ENCODE results near the gene COX7A2L. TPM values are rescaled to one million over a fixed set of nuclear protein-coding genes. Genes with fewer than 3 reads are reported as not detected.

The COX7A2L gene
- total RNA-seq, 1 experiment from 2014 or later, result 132 TPM

DNA sequence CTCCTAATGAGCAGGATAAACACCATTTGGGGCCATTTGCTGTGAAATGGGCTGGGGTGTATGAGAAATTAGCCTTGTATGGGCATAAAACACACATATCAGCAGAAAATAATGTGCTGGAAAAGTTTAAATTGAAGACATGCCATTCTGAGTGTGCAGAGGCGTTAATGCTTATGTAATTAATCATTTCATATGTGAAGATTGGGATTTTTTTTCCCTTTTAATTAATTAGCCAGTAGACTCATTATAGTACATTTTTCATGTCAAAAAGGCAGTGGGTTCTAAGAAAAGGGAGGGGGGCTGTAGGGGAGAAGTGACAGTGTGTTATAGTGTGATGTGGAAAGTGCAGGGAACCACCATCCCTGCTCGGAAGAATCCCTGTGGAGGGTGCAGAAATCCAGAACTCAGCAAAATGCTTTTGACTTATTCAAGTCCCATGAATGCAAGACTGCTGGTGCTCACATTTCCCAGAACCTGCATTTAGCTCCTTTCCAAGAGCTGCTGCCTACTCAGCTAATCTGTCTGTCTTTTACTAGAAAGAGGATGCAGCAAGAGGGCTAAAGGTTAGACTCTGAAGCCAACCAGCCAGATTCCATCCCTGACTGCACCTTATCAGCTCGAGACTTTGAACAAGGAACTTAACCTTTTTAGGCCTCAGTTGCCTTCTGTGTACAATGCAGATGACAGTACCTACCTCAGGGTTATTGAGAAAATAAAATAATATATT, 11.6 kb upstream of the COX7A2L start:
- H3K27ac ChIP-seq (ENCODE audit: low read length), result no peak overlapping the region
- DNase-seq (ENCODE audit: low read depth, low spot score) (no peak), ATAC-seq (no peak)
- 0 out of 2 replicates have a peak, but pooled peaks cover 3% of the 10 kb centered on the region for H3K4me1 ChIP-seq (ENCODE audit: control insufficient read depth, insufficient read depth, low read length)
- BruUV-seq (replicated peaks), result no TSS peak
- TF ChIP-seq POLR2AphosphoS5 (IDR thresholded peaks at IDR 0.05; ENCODE audit: low read depth, low read length), result no peak
- no peak for TF ChIP-seq SIN3A (IDR thresholded peaks at IDR 0.05; ENCODE audit: borderline replicate concordance, insufficient read depth, low read depth, low read length)
- no peak for TF ChIP-seq REST (IDR thresholded peaks at IDR 0.05; ENCODE audit: insufficient read depth in 1 of 2, low read depth in 2 of 2, low read length in 1 of 2)
- TF ChIP-seq TCF7L2 (IDR thresholded peaks at IDR 0.05; ENCODE audit: low read depth, low read length), result no peak
- ChIA-PET CTCF (no interaction called here), POLR2A (interaction anchor here (0.6 to 0.7 kb wide), 2 partner anchors 11 to 70 kb away, joined by 3 to 6 read pairs; no protein-coding TSS in a partner anchor)
- H3K27me3 ChIP-seq (ENCODE audit: control insufficient read depth, insufficient read depth, low read length), result no peaks in the 10 kb centered on the region
- no peaks in the 10 kb centered on the region for H3K9me3 ChIP-seq (ENCODE audit: control insufficient read depth, insufficient read depth, low read depth, low read length)
- in situ Hi-C loops (cut with HindIII; ENCODE audit: low pct_unique_long_range_greater_than_20kb, low sequenced_read_pairs), result no loop called here
- intact Hi-C loops (cut with micrococcal nuclease; ENCODE audit: unreplicated experiment), result no loop called here
- no peaks in the 10 kb centered on the region for H3K36me3 ChIP-seq (ENCODE audit: control insufficient read depth, insufficient read depth, low read length)
- no peak overlapping the region for H3K4me3 ChIP-seq (ENCODE audit: low read depth in 2 of 2, low read length in 2 of 2)

- intact Hi-C loops (cut with micrococcal nuclease; ENCODE audit: unreplicated experiment) (no loop called here), in situ Hi-C loops (cut with HindIII; ENCODE audit: low pct_unique_long_range_greater_than_20kb, low sequenced_read_pairs) (no loop called here)
- no peaks in the 10 kb centered on the region for H3K36me3 ChIP-seq (ENCODE audit: control insufficient read depth, insufficient read depth, low read length)
- H3K4me1 ChIP-seq (ENCODE audit: control insufficient read depth, insufficient read depth, low read length), result 0 out of 2 replicates have a peak, but pooled peaks cover 3% of the 10 kb centered on the region
- H3K4me3 ChIP-seq (ENCODE audit: low read depth in 2 of 2, low read length in 2 of 2), result no peak overlapping the region
- BruUV-seq (replicated peaks), result no TSS peak
- no peak overlapping the region for H3K27ac ChIP-seq (ENCODE audit: low read length)
- H3K9me3 ChIP-seq (ENCODE audit: control insufficient read depth, insufficient read depth, low read depth, low read length), result no peaks in the 10 kb centered on the region
- no peak for TF ChIP-seq TCF7L2 (IDR thresholded peaks at IDR 0.05; ENCODE audit: low read depth, low read length)
- no peaks in the 10 kb centered on the region for H3K27me3 ChIP-seq (ENCODE audit: control insufficient read depth, insufficient read depth, low read length)
- DNase-seq (ENCODE audit: low read depth, low spot score) (no peak), ATAC-seq (no peak)
- ChIA-PET CTCF (no interaction called here), POLR2A (interaction anchor here (0.7 kb wide), 2 partner anchors 11 to 69 kb away, joined by 3 to 5 read pairs; no protein-coding TSS in a partner anchor)
These were observed 10.8 kb upstream of the COX7A2L start for GRCh38 chr2:42371611-42372473.

GRCh38 chr2:42369532-42370229, 8.7 kb upstream of the COX7A2L start:
- 0 out of 2 replicates have a peak, but pooled peaks cover 3% of the 10 kb centered on the region for H3K4me1 ChIP-seq (ENCODE audit: control insufficient read depth, insufficient read depth, low read length)
- ATAC-seq, result no peak
- in situ Hi-C loops (cut with HindIII; ENCODE audit: low pct_unique_long_range_greater_than_20kb, low sequenced_read_pairs), result no loop called here
- intact Hi-C loops (cut with micrococcal nuclease; ENCODE audit: unreplicated experiment), result no loop called here
- H3K36me3 ChIP-seq (ENCODE audit: control insufficient read depth, insufficient read depth, low read length), result no peaks in the 10 kb centered on the region
- no peak for DNase-seq (ENCODE audit: low read depth, low spot score)
- POLR2A ChIA-PET, result no interaction called here
- no peaks in the 10 kb centered on the region for H3K27me3 ChIP-seq (ENCODE audit: control insufficient read depth, insufficient read depth, low read length)
- BruUV-seq (replicated peaks), result no TSS peak
- no peak for TF ChIP-seq REST (IDR thresholded peaks at IDR 0.05; ENCODE audit: insufficient read depth in 1 of 2, low read depth in 2 of 2, low read length in 1 of 2)
- no peak for TF ChIP-seq SIN3A (IDR thresholded peaks at IDR 0.05; ENCODE audit: borderline replicate concordance, insufficient read depth, low read depth, low read length)
- no peak for TF ChIP-seq POLR2AphosphoS5 (IDR thresholded peaks at IDR 0.05; ENCODE audit: low read depth, low read length)
- TF ChIP-seq CTCF (IDR thresholded peaks at IDR 0.05), result no peak
- no peak for TF ChIP-seq TCF7L2 (IDR thresholded peaks at IDR 0.05; ENCODE audit: low read depth, low read length)
- no peak overlapping the region for H3K27ac ChIP-seq (ENCODE audit: low read length)
- CTCF ChIA-PET, result interaction anchor here (0.6 kb wide), 1 partner anchor 23 kb away, joined by 5 read pairs; no protein-coding TSS in a partner anchor
- H3K4me3 ChIP-seq (ENCODE audit: low read depth in 2 of 2, low read length in 2 of 2), result no peak overlapping the region
- no peaks in the 10 kb centered on the region for H3K9me3 ChIP-seq (ENCODE audit: control insufficient read depth, insufficient read depth, low read depth, low read length)

All from Panc1 (cell line).